OCI-LY1 (cell line): Measurements from ENCODE around the gene OSBPL2.

Experiments
- H2AFZ ChIP-seq: fragments of 200-600 bp; sonication (generic), shearing (Covaris generic); 2 replicates; pipeline ENCODE4 v1.6.0; 2014; ENCODE audit warnings: antibody characterized with exemption, mild to moderate bottlenecking, low read length
- H3F3A ChIP-seq: fragments of 200-600 bp; sonication (generic), shearing (Covaris generic); 2 replicates; pipeline ENCODE4 v1.6.0; 2014; ENCODE audit warnings: mild to moderate bottlenecking, antibody characterized with exemption, low read length, moderate library complexity; ENCODE audit not compliant: insufficient read depth
- H3K27ac ChIP-seq: fragments of 200-600 bp; sonication (generic); 2 replicates; pipeline ENCODE4 v1.5.1; 2014; ENCODE audit warnings: low read length, mixed run types, mild to moderate bottlenecking, low read depth; ENCODE audit not compliant: poor library complexity, severe bottlenecking
- H3K27me3 ChIP-seq: fragments of 200-600 bp; sonication (generic); 2 replicates; pipeline ENCODE4 v1.6.0; 2014; ENCODE audit warnings: antibody characterized with exemption, mild to moderate bottlenecking, low read length, moderate library complexity; ENCODE audit not compliant: insufficient read depth
- H3K36me3 ChIP-seq: fragments of 200-600 bp; sonication (generic); 2 replicates; pipeline ENCODE4 v1.6.1; 2014; ENCODE audit warnings: mild to moderate bottlenecking, antibody characterized with exemption, low read length, moderate library complexity, mixed read lengths; ENCODE audit not compliant: insufficient read depth
- H3K4me1 ChIP-seq: fragments of 200-600 bp; sonication (generic); 2 replicates; pipeline ENCODE4 v1.5.1; 2014; ENCODE audit warnings: mild to moderate bottlenecking, low read length, moderate library complexity; ENCODE audit not compliant: insufficient read depth, severe bottlenecking
- H3K4me2 ChIP-seq: fragments of 200-600 bp; sonication (generic), shearing (Covaris generic); 2 replicates; pipeline ENCODE4 v1.6.1; 2014; ENCODE audit warnings: low read length
- H3K4me3 ChIP-seq: fragments of 200-600 bp; sonication (generic); 2 replicates; pipeline ENCODE4 v1.5.1; 2014; ENCODE audit warnings: low read length, low read depth, mild to moderate bottlenecking, mixed read lengths; ENCODE audit not compliant: poor library complexity, severe bottlenecking
- H3K79me2 ChIP-seq: fragments of 200-600 bp; shearing (Covaris generic); 2 replicates; pipeline ENCODE4 v1.6.1; 2016; ENCODE audit warnings: mixed run types, low read length, mixed read lengths; ENCODE audit not compliant: insufficient read depth
- H3K9ac ChIP-seq: fragments of 200-600 bp; sonication (generic), shearing (Covaris generic); 2 replicates; pipeline ENCODE4 v1.6.1; 2014; ENCODE audit warnings: mild to moderate bottlenecking, low read length, mixed read lengths
- H3K9me2 ChIP-seq: fragments of 200-600 bp; sonication (generic), shearing (Covaris generic); 2 replicates; pipeline ENCODE4 v1.6.1; 2014; ENCODE audit warnings: low read depth, mild to moderate bottlenecking, low read length, mixed read lengths
- H3K9me3 ChIP-seq: fragments of 200-600 bp; shearing (Covaris generic); 2 replicates; pipeline ENCODE4 v1.6.1; 2014; ENCODE audit warnings: low read length, mixed read lengths
- H4K20me1 ChIP-seq: fragments of 200-600 bp; sonication (generic), shearing (Covaris generic); 2 replicates; pipeline ENCODE4 v1.6.0; 2016; ENCODE audit warnings: mild to moderate bottlenecking, low read length; ENCODE audit not compliant: insufficient read depth
- EZH2 ChIP-seq: fragments of 200-600 bp; sonication (generic), shearing (Covaris generic); IDR thresholded peaks from 2 replicates; pipeline ENCODE4 v1.8.0; 2017; ENCODE audit warnings: borderline replicate concordance, mixed run types, mild to moderate bottlenecking, antibody characterized with exemption, low read length, moderate library complexity, mixed read lengths
- TF ChIP-seq, protein P1 (sequence below): fragments of 200-600 bp; sonication (generic), shearing (Covaris generic); IDR thresholded peaks from 2 replicates; pipeline ENCODE4 v1.5.1; 2017; ENCODE audit warnings: mild to moderate bottlenecking, antibody characterized with exemption, low read length, moderate library complexity, mixed read lengths

OSBPL2 gene

DNA sequence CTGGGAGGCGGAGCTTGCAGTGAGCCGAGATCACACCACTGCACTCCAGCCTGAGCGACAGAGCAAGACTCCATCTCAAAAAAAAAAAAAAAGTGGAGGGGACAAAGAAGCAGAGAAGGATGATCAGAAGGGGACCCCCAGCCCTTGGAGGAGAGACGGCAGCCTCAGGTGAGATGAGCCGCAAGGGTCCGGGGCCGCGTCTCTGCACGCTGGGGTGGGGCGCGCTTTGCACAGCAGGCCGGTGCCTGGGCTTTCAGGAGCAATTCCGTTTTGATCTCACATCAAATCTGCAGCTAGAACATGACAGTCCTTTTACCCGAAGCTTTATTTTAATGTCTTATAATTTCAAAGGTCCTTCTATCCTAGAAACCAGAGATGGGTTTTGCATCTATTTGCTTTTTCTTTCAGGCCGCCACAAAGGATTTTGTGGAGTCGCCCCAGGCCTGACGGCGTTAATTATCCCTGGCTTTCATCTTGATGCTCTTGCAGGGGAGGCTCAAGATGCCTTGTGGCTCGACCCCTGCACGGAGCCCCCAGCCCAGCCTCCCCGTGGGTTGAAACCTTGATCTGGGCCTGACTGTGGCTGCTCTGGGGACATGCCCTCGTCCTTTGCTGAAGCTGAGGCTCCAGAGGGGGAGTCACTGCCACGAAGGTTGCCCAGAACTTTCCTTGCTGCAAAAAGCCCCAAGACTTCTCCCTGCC lies 35.5 kb upstream of the OSBPL2 start:
- Histone ChIP-seq H3K27ac (no peak overlapping the region), H3K9me3 (no peaks in the 10 kb centered on the region), H3K36me3 (peaks cover 37% of the 10 kb centered on the region), H3F3A (no peaks in the 10 kb centered on the region), H3K27me3 (no peaks in the 10 kb centered on the region), H3K79me2 (no peaks in the 10 kb centered on the region), H3K4me1 (peaks cover 17% of the 10 kb centered on the region), H3K9me2 (no peaks in the 10 kb centered on the region), H4K20me1 (no peaks in the 10 kb centered on the region), H3K9ac (no peak overlapping the region), H3K4me2 (no peak overlapping the region), H3K4me3 (no peak overlapping the region), H2AFZ (no peak overlapping the region)
- TF ChIP-seq EZH2, result no peak
- TF ChIP-seq, protein P1, sequence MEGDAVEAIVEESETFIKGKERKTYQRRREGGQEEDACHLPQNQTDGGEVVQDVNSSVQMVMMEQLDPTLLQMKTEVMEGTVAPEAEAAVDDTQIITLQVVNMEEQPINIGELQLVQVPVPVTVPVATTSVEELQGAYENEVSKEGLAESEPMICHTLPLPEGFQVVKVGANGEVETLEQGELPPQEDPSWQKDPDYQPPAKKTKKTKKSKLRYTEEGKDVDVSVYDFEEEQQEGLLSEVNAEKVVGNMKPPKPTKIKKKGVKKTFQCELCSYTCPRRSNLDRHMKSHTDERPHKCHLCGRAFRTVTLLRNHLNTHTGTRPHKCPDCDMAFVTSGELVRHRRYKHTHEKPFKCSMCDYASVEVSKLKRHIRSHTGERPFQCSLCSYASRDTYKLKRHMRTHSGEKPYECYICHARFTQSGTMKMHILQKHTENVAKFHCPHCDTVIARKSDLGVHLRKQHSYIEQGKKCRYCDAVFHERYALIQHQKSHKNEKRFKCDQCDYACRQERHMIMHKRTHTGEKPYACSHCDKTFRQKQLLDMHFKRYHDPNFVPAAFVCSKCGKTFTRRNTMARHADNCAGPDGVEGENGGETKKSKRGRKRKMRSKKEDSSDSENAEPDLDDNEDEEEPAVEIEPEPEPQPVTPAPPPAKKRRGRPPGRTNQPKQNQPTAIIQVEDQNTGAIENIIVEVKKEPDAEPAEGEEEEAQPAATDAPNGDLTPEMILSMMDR, result no peak

DNA sequence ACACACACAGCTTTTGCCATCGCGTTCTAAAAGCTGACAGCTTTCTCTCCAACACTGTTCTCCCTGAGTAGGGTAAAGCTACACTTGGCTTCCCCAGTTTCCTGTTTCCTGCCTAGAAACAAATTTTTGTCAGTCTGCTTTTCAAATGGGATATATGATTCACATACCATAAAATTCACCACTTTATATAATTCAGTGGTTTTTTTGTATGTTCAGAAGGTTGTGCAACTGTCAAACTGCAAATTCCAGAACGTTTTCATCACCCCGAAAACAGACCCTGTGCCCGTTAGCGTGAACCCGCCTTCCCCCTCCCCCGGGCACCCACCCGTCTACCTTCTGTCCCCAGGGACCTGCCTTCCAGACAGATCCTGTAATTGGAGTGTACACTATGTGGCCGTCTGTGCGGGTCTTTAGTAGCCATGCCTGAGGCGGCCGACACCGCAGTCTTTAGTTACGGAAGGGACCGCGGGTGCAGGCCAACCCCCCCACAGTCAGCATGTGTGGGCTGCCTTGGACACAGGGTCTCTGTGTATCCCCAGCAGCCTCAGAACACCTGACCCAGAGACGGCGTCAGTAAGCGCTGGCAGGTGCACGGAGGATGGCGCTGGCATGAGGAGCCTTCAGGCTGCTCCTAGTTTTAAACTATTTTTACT lies 34.8 kb upstream of the OSBPL2 start:
- no peak overlapping the region for H3K4me3 ChIP-seq
- no peaks in the 10 kb centered on the region for H3K79me2 ChIP-seq
- no peak overlapping the region for H3K9ac ChIP-seq
- peaks cover 31% of the 10 kb centered on the region for H3K36me3 ChIP-seq
- no peaks in the 10 kb centered on the region for H3F3A ChIP-seq
- TF ChIP-seq, protein P1, result no peak
- no peak for TF ChIP-seq EZH2
- H3K9me3 ChIP-seq, result no peaks in the 10 kb centered on the region
- no peak overlapping the region for H3K27ac ChIP-seq
- no peaks in the 10 kb centered on the region for H3K9me2 ChIP-seq
- no peaks in the 10 kb centered on the region for H4K20me1 ChIP-seq
- no peak overlapping the region for H2AFZ ChIP-seq
- no peak overlapping the region for H3K4me2 ChIP-seq
- H3K4me1 ChIP-seq, result peaks cover 17% of the 10 kb centered on the region
- no peaks in the 10 kb centered on the region for H3K27me3 ChIP-seq

DNA sequence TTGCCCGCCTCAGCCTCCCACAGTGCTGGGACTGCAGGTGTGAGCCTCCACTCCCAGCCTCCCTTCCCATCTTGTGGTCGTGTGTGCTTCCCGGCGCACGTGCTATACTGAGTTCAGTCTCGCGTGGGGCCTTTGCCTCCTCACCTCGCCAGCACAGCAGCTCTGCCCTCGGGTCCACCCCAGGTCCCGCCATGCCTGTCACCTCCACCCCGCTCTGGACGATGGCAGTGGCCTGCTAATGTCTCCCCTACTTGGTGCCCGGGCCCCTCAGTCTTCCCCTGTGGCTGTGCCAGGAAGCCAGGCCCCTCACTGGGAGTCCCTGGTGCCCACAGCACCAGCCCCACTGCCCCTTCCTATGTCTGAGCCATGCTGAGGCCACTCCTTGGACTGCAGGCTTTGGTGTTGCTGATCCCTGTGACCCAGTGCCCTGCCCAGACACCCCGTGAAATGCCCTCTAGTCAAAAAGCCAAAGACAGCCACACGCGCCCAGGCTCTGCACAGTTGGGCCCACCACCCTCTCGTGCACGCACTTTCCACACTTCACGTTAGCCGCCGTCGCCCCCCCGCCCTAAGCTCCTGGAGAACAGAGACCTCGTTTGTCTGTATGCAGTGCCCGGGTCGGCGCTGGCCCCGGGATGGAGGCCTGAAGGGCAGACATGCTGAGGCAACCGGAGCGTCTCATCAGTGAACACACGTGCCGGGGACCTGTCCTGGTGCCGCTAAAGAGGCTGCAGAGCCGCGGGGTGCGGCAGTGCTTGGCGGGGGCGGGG lies 32.5 kb upstream of the OSBPL2 start:
- no peak overlapping the region for H2AFZ ChIP-seq
- H3K4me1 ChIP-seq, result peaks cover 13% of the 10 kb centered on the region
- H4K20me1 ChIP-seq, result no peaks in the 10 kb centered on the region

More for the DNA sequence above, 32.5 kb upstream of the OSBPL2 start:
- H3K27me3 ChIP-seq, result no peaks in the 10 kb centered on the region
- H3K36me3 ChIP-seq, result peaks cover 12% of the 10 kb centered on the region
- H3K9ac ChIP-seq, result no peak overlapping the region
- no peaks in the 10 kb centered on the region for H3K9me3 ChIP-seq
- no peak overlapping the region for H3K4me3 ChIP-seq
- H3F3A ChIP-seq, result no peaks in the 10 kb centered on the region
- H3K4me2 ChIP-seq, result no peak overlapping the region
- no peaks in the 10 kb centered on the region for H3K9me2 ChIP-seq
- no peaks in the 10 kb centered on the region for H3K79me2 ChIP-seq
- no peak overlapping the region for H3K27ac ChIP-seq
- TF ChIP-seq, protein P1, result no peak
- no peak for TF ChIP-seq EZH2
